ELF-1 (cell line): Measurements from ENCODE around the gene CCDC70.

ENCODE experiments used
- DNase-seq: peaks from one replicate; pipeline ENCODE4 v3.0.0-alpha.2; 2016; ENCODE audit warnings: low read depth, low spot score

Gene CCDC70

DNA sequence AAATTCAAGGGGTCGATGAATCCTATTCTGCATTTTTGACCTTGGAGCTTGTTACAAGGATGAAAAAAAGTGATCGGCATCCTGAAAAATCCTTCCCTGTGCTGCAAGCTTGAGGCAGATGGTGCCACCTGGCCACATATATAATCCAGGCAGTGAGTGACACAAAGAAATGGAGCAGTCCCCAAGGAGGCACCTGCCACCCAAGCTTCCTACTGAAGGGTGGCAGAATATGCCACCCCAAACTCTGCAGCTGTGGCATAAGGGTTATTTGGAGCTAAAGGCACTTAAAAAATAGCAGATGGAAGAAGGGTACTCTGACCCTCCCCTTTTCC, 32.2 kb upstream of the CCDC70 start:
- DNase-seq: no peak

DNA sequence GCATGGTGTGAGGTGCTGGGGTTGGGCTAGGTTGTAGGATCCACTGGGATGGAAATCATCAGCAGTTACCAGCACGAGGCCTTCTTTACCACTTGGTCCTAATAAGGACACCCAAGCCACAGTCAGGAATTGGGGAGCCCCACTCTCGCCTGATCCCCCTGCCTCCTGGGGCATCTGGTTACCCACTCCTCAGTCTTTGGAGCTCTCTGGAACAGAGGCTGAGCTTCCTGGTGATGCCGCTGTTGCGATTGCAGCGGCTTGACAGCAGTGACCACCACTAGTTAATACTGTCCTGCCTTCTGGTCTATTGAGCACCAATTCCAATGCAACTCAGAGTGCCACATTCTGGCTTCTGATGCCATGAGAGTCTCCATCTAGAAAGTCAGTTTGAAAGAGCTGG, 30.2 kb upstream of the CCDC70 start:
- DNase-seq: no peak

DNA sequence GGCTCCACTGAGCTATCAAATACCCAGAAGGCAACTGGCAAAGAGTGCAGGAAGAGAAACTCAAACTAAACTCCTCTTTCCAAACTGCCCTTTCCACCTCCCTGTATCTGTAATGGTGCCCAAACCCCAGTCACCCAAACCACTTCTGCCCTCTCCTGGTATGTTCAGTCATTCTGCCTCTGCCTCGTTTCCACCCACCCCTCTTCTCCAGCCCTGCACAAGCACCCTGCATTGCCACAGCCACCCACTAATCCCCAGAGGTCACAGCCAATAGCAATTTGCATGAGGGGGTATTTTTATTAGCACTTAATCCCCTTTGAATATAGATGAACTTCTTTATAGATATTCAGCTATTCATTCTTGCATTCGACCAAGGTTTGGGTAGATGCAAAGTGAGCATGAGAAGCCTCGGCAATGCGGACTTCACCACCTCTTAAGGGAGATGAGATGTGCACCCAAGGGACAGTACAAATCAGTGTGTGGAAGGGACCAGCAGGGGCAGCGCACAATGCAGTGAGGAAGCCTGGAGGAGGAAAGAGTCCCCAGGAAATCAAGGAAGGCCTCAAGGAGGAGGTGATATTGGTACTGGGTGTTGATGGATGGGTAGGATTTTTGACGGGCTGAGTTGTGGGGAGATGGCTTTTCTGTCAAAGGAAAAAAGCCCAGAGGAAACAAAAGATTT, 29.2 kb upstream of the CCDC70 start:
- DNase-seq: peak; percentile 36

DNA sequence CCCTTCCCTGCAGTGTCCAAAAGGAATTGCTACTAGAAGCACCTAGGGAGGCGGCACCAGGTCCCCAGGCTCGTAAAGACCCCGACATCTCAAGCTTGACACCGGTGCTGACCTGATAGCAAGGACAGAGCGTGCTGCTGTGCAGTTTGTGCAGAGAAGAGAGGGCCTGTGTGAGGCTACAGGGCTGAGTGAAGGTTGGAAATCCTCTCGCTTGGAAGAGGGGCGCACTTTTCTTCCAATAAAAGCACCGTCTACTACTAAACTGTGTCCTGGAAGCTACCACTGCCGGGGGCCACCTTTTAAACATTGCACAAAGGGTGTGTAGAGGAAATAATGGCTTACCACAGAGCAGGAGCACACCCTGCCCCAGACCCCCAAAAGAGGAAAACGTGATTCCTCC, 27.8 kb upstream of the CCDC70 start:
- no peak for DNase-seq

DNA sequence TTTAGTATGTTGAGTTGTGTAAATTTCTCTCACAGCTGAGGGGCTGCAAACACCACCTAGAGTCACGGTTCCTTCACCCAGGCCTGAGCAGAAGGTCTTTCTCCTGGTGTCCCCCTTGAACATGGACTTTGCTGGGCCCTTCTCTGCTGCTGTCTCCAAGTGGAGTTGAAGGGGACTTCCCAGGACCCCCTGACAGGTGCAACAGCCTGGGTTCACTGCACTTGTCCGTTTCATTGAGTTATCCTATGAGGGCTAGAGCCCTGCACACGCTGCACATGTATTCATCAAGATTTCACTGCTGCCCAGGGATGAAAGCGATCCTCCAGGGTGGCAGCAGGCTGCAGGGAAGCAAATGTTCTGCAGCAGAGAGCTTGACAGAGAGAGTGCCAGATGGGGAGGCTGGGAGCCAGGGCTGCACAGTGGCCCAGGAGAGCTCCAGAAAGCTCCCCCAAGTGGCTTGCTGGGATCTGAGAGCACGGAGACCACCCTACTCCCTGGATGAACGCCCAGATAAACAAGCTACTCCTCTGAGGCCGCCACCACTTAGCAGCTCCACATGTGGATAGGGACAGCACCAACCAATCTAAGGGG, 27.1 kb upstream of the CCDC70 start:
- no peak for DNase-seq

- DNase-seq: no peak
Observed at GRCh38 chr13:51837016-51837415, 24.8 kb upstream of the CCDC70 start.

GRCh38 chr13:51838240-51838846, 23.4 kb upstream of the CCDC70 start:
- no peak for DNase-seq

DNA sequence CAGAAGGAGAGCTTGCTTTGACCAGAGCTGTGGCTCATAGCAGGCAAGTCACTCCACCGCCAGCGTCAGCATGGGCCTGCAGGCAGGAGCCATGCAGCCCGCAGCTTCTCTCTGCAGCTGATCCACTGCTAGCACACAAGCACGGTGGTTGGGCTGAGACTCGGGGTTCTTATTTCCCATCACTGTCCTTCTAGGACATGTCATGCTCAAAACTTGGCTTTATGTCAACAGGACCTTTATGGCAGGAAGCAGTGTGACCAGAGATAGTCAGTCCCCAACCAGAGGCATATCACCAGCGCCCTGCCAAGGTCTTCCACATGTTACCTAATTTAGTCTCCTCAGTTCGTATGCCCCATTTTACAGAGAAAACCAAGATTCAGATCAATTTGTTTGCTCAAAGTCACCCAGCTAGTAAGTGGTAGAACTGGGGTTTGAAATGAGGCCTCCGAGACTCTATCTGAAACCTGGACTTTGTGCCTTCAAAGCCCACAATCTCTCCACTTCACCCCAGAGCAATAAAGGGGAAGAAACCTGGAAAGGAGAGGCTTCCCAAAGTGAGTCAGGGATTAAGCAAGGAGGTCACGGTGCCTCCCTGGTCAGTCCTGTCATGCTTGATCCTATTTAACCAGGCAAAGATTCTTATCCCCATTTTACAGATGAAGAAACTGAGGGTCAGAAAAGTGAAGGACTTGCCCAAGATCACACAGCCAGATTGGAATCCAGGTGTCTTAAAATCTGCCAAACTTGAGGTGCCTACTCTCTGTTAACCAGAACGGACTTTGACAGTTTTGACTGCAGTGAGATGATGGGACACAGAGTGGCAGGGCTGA, 21.8 kb upstream of the CCDC70 start:
- no peak for DNase-seq

DNA sequence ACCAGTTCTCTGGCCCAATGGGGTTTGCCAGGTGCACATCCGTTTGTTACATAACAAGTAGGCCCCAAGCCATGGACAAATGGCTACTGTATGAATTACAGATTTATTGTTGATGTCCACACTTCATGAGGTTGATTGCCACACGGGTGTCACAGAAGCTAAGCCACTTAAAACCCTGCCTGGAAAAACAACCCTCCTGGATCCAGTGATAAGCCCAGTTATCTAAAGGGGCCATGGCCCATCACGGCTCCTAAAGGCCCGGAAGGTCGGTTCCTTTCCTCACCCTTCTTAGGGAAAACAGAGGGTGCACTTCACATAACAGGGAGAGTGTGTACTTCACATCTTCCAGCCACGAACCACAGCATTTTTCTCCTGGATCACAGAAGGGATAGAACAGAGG, 20.9 kb upstream of the CCDC70 start:
- DNase-seq: no peak

GRCh38 chr13:51841732-51842131, 20.0 kb upstream of the CCDC70 start:
- no peak for DNase-seq

GRCh38 chr13:51843529-51843928, 18.2 kb upstream of the CCDC70 start:
- DNase-seq: no peak

DNA sequence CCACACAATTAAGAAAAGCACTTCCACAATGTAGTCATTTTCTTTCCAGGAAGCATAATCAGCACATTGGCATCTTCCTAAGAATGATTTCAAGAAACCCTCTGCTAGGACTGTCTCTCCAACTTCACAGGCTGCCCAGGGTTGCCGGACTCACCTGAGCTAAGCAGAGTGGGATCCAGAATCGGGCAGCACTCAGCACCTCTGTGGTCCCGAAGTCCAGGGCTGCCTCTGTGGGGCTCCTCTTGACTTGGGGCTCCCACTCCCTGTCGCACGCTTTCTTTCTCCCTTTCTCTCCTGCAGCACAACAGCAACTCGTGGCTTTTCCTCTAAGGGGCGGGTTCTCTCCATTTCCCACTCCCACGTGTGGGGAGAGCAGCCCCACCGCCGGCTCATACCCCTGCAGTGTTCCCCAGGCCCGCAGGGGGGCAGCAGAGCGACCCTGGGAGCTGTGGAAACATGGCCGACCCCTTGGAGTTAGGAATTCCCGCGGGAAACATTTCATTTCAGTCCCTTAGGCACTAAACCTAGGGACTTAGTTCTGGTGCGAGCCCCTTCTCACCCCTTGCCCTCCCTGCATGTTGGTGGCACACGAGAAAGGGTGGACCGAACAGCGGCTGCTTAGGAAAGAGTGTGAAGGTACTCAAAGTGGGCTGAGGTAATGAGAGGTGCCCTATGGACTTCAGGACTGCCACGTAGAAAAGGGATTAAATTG, 16.8 kb upstream of the CCDC70 start, which contains the start of gene TMEM272:
Gene TMEM272, minus strand, starts transcription at position 316 of the 712 bp plus-strand sequence. CDS start 6,647 bp downstream, outside the sequence.
- DNase-seq: peak; percentile 83

- DNase-seq: no peak
Observed at GRCh38 chr13:51845574-51846318, 16.0 kb upstream of the CCDC70 start.

GRCh38 chr13:51846756-51847155, 15.0 kb upstream of the CCDC70 start:
- no peak for DNase-seq

- DNase-seq: no peak
Observed at GRCh38 chr13:51848674-51849073, 13.1 kb upstream of the CCDC70 start.

- peak; percentile 91 for DNase-seq
Observed at GRCh38 chr13:51849145-51850101, 12.3 kb upstream of the CCDC70 start.

DNA sequence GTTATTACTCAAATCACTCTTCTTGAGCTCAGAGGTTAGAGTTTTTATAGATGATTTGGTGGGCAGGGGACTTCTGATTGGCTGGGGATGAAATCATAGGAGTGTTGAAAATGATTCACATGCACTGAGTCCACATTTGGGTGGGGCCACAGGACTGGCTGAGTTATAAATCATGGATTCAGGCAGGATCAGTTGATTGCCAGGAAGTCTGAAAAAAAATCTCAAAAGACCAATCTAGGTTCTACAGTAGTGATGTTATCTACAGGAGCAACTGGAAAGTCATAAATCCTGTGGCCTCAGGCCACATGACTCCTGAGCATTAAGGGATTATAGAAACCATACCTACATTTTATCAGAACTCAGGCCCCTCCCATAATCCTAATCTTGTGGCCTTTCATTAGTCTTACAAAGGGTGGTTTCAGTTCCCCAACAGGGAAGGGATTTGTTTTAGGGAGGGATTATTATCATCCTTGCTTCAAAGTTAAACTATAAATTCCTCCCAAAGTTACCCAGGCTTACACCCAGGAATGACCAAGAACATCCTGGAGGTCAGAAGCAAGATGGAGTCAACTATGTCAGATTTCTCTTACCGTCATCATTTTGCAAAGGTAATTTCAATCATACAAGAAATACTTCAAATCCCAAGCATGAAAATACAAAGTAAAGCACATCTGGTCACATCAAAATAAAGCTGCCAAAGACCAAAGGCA, 5.6 kb upstream of the CCDC70 start:
- no peak for DNase-seq

DNA sequence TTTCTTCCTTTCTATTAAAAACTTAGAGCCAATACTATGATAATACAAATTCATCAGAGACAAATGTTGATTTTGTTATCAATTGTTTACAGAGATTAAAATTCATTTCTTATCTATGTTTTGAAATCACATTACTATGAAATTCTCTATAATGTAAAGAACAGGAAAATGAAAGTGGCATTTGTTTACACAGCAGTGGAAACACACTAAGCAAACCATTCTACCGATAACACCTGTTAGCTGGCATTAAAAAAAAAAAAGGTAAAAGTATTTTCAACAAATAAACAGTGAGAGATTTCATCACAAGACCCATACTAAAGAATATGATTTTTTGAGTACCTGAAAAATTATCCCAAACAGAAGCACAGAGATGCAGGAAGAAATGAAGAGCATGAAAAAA, 4.8 kb upstream of the CCDC70 start:
- DNase-seq: no peak
